Hepatocyte (in vitro differentiated cells): ENCODE results near the gene TSPAN15. TPM values are rescaled to one million over a fixed set of nuclear protein-coding genes. Genes with fewer than 3 reads are reported as not detected.

Source experiments
- DNase-seq: peaks from one replicate; pipeline ENCODE4 v3.0.0-alpha.2; 2016; ENCODE audit warnings: low spot score
- H2AFZ ChIP-seq: fragments of 200-600 bp; sonication (generic); 2 replicates; pipeline ENCODE4 v1.6.0; 2016; ENCODE audit warnings: antibody characterized with exemption, mild to moderate bottlenecking
- H3K27ac ChIP-seq: fragments of 200-600 bp; sonication (generic); 2 replicates; pipeline ENCODE4 v1.5.1; 2016; ENCODE audit warnings: mild to moderate bottlenecking
- H3K27me3 ChIP-seq: fragments of 200-600 bp; sonication (generic); 2 replicates; pipeline ENCODE4 v1.6.1; 2016
- H3K36me3 ChIP-seq: fragments of 200-600 bp; sonication (generic); replicated peaks from 2 replicates; pipeline ENCODE4 v1.5.1; 2016; ENCODE audit warnings: low read depth; ENCODE audit not compliant: insufficient read depth
- H3K4me1 ChIP-seq: fragments of 200-600 bp; sonication (generic); 2 replicates; pipeline ENCODE4 v1.5.1; 2016; ENCODE audit warnings: mild to moderate bottlenecking, moderate library complexity; ENCODE audit not compliant: insufficient read depth
- H3K4me2 ChIP-seq: fragments of 200-600 bp; sonication (generic); 2 replicates; pipeline ENCODE4 v1.6.0; 2016
- H3K4me3 ChIP-seq: fragments of 200-600 bp; sonication (generic); 2 replicates; pipeline ENCODE4 v1.5.1; 2016; ENCODE audit warnings: mild to moderate bottlenecking
- H3K79me2 ChIP-seq: fragments of 200-600 bp; sonication (generic); 2 replicates; pipeline ENCODE4 v1.6.0; 2017; ENCODE audit warnings: mild to moderate bottlenecking
- H3K9me2 ChIP-seq: fragments of 200-600 bp; sonication (generic); replicated peaks from 2 replicates; pipeline ENCODE4 v1.6.0; 2017; ENCODE audit warnings: mild to moderate bottlenecking; ENCODE audit not compliant: insufficient read depth
- H3K9me3 ChIP-seq: fragments of 200-600 bp; sonication (generic); 2 replicates; pipeline ENCODE4 v1.5.1; 2016; ENCODE audit warnings: low read depth, mild to moderate bottlenecking
- H4K20me1 ChIP-seq: fragments of 200-600 bp; sonication (generic); 2 replicates; pipeline ENCODE4 v1.6.0; 2016; ENCODE audit warnings: mild to moderate bottlenecking; ENCODE audit not compliant: insufficient read depth, poor library complexity, severe bottlenecking
- CTCF ChIP-seq: fragments of 200-600 bp; sonication (generic); IDR thresholded peaks from 2 replicates; pipeline ENCODE4 v1.5.1; 2016; ENCODE audit warnings: antibody characterized with exemption, mild to moderate bottlenecking; ENCODE audit not compliant: poor library complexity
- EZH2 ChIP-seq: fragments of 200-600 bp; sonication (generic); IDR thresholded peaks from 2 replicates; pipeline ENCODE4 v1.6.1; 2016; ENCODE audit warnings: antibody characterized with exemption, mild to moderate bottlenecking, borderline replicate concordance
- EZH2phosphoT487 ChIP-seq: fragments of 200-600 bp; sonication (generic); IDR thresholded peaks from one replicate; pipeline ENCODE4 v1.6.1; 2018; ENCODE audit warnings: antibody characterized with exemption, mild to moderate bottlenecking, low read depth, moderate library complexity; ENCODE audit not compliant: unreplicated experiment, severe bottlenecking
- WGBS: methylation state at CpG from one replicate; pipeline ENCODE4 v1.1.6; 2016; ENCODE audit warnings: low lambda C conversion rate; ENCODE audit errors: missing lambda C conversion rate; 5-methylcytosine and 5-hydroxymethylcytosine counted together
- polyA plus RNA-seq: library from polyadenylated mRNA; unstranded; fragments of >200 nt; fragmentation: Nextera tagmentation; extraction: Ambion mirVana; gene quantifications from 2 replicates; pipeline ENCODE4 v1.2.1, GENCODE V29; 2016
- total RNA-seq: library from RNA; depleted of rRNA; stranded (reverse); fragments of >200 nt; gene quantifications from 2 replicates; pipeline ENCODE4 v1.2.3, GENCODE V29; 2014

The TSPAN15 gene
- total and polyA plus RNA-seq, 2 experiments from 2014 or later: 29.0 to 66.4 TPM

- Histone ChIP-seq H4K20me1 (no peaks in the 10 kb centered on the region), H3K4me3 (no peak overlapping the region), H3K27ac (no peak overlapping the region), H3K4me2 (no peak overlapping the region), H3K27me3 (peaks cover 3% of the 10 kb centered on the region), H3K36me3 (no peaks in the 10 kb centered on the region), H3K9me3 (peaks cover 7% of the 10 kb centered on the region), H3K9me2 (no peaks in the 10 kb centered on the region), H3K4me1 (no peaks in the 10 kb centered on the region), H2AFZ (no peak overlapping the region), H3K79me2 (no peaks in the 10 kb centered on the region)
- TF ChIP-seq EZH2 (no peak), CTCF (no peak), EZH2phosphoT487 (no peak)
- no peak for DNase-seq
- WGBS: 31% methylated on average over 1 of the region's 1 CpG
Measured at GRCh38 chr10:69552268-69552667, 101.0 kb downstream of the TSPAN15 start.

GRCh38 chr10:69553328-69553727 lies 102.1 kb downstream of the TSPAN15 start:
- H3K9me3 ChIP-seq: peaks cover 7% of the 10 kb centered on the region
- H3K27me3 ChIP-seq: peaks cover 3% of the 10 kb centered on the region
- no peak overlapping the region for H3K4me2 ChIP-seq
- H2AFZ ChIP-seq: no peak overlapping the region
- 92% methylated on average over 4 of the region's 4 CpGs for WGBS
- no peak for DNase-seq
- H3K4me1 ChIP-seq: no peaks in the 10 kb centered on the region
- H3K4me3 ChIP-seq: no peak overlapping the region
- H3K9me2 ChIP-seq: no peaks in the 10 kb centered on the region
- no peak overlapping the region for H3K27ac ChIP-seq
- no peaks in the 10 kb centered on the region for H4K20me1 ChIP-seq
- H3K79me2 ChIP-seq: no peaks in the 10 kb centered on the region
- TF ChIP-seq CTCF (no peak), EZH2 (no peak), EZH2phosphoT487 (no peak)
- no peaks in the 10 kb centered on the region for H3K36me3 ChIP-seq

GRCh38 chr10:69554611-69555010 lies 103.3 kb downstream of the TSPAN15 start:
- no peaks in the 10 kb centered on the region for H3K4me1 ChIP-seq
- 63% methylated on average over 5 of the region's 6 CpGs for WGBS
- no peaks in the 10 kb centered on the region for H3K79me2 ChIP-seq
- peaks cover 3% of the 10 kb centered on the region for H3K27me3 ChIP-seq
- TF ChIP-seq EZH2phosphoT487 (no peak), CTCF (no peak), EZH2 (no peak)
- DNase-seq: no peak
- H3K36me3 ChIP-seq: no peaks in the 10 kb centered on the region
- H3K4me2 ChIP-seq: no peak overlapping the region
- no peaks in the 10 kb centered on the region for H3K9me2 ChIP-seq
- H4K20me1 ChIP-seq: no peaks in the 10 kb centered on the region
- no peak overlapping the region for H2AFZ ChIP-seq
- no peak overlapping the region for H3K4me3 ChIP-seq
- H3K9me3 ChIP-seq: peaks cover 7% of the 10 kb centered on the region
- H3K27ac ChIP-seq: no peak overlapping the region

Other genes starting within 250 kb of the TSPAN15 start
- gene HKDC1, start 231.1 kb upstream of the TSPAN15 start, total RNA-seq: 27.7 and 27.9 TPM in 2 replicates
- gene HKDC1, start 231.1 kb upstream of the TSPAN15 start, polyA plus RNA-seq: 19.5 and 23.6 TPM in 2 replicates
- gene HK1, start 173.0 kb upstream of the TSPAN15 start, total RNA-seq: 24.3 and 31.1 TPM in 2 replicates
- gene HK1, start 173.0 kb upstream of the TSPAN15 start, polyA plus RNA-seq: 42.5 and 55.4 TPM in 2 replicates
- gene TACR2, start 34.5 kb upstream of the TSPAN15 start, total RNA-seq: 0.07 TPM in 1 of 2 replicates, not detected in the other
- 0.63 TPM in 1 of 2 replicates, not detected in the other for gene TACR2, start 34.5 kb upstream of the TSPAN15 start, polyA plus RNA-seq
- not detected in 2 replicates for gene NEUROG3, start 122.0 kb downstream of the TSPAN15 start, total RNA-seq
- gene NEUROG3, start 122.0 kb downstream of the TSPAN15 start, polyA plus RNA-seq: 0.87 and 1.2 TPM in 2 replicates
- 3.7 TPM in 2 replicates for gene FAM241B, start 178.8 kb downstream of the TSPAN15 start, total RNA-seq
- 13.7 and 14.7 TPM in 2 replicates for gene FAM241B, start 178.8 kb downstream of the TSPAN15 start, polyA plus RNA-seq